Neural progenitor cell (in vitro differentiated cells): ENCODE results near the gene DNAJC25.

Source experiments
- EZH2 ChIP-seq: fragments of 200-600 bp; sonication (generic); IDR thresholded peaks from 2 replicates; pipeline ENCODE4 v1.6.1; 2017; ENCODE audit warnings: antibody characterized with exemption, mild to moderate bottlenecking, moderate library complexity
- EZH2phosphoT487 ChIP-seq: fragments of 200-600 bp; sonication (generic); IDR thresholded peaks from 2 replicates; pipeline ENCODE4 v1.6.1; 2017; ENCODE audit warnings: antibody characterized with exemption
- TF ChIP-seq, protein P1 (sequence below): fragments of 200-600 bp; sonication (generic); IDR thresholded peaks from 2 replicates; pipeline ENCODE4 v1.5.1; 2017; ENCODE audit warnings: antibody characterized with exemption, mild to moderate bottlenecking

GRCh38 chr9:111674319-111674718 is 43.2 kb downstream of the DNAJC25 start:
- TF ChIP-seq, protein P1, sequence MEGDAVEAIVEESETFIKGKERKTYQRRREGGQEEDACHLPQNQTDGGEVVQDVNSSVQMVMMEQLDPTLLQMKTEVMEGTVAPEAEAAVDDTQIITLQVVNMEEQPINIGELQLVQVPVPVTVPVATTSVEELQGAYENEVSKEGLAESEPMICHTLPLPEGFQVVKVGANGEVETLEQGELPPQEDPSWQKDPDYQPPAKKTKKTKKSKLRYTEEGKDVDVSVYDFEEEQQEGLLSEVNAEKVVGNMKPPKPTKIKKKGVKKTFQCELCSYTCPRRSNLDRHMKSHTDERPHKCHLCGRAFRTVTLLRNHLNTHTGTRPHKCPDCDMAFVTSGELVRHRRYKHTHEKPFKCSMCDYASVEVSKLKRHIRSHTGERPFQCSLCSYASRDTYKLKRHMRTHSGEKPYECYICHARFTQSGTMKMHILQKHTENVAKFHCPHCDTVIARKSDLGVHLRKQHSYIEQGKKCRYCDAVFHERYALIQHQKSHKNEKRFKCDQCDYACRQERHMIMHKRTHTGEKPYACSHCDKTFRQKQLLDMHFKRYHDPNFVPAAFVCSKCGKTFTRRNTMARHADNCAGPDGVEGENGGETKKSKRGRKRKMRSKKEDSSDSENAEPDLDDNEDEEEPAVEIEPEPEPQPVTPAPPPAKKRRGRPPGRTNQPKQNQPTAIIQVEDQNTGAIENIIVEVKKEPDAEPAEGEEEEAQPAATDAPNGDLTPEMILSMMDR, result no peak
- no peak for TF ChIP-seq EZH2
- no peak for TF ChIP-seq EZH2phosphoT487
